ENCODE results near the gene PRR15.

DNA sequence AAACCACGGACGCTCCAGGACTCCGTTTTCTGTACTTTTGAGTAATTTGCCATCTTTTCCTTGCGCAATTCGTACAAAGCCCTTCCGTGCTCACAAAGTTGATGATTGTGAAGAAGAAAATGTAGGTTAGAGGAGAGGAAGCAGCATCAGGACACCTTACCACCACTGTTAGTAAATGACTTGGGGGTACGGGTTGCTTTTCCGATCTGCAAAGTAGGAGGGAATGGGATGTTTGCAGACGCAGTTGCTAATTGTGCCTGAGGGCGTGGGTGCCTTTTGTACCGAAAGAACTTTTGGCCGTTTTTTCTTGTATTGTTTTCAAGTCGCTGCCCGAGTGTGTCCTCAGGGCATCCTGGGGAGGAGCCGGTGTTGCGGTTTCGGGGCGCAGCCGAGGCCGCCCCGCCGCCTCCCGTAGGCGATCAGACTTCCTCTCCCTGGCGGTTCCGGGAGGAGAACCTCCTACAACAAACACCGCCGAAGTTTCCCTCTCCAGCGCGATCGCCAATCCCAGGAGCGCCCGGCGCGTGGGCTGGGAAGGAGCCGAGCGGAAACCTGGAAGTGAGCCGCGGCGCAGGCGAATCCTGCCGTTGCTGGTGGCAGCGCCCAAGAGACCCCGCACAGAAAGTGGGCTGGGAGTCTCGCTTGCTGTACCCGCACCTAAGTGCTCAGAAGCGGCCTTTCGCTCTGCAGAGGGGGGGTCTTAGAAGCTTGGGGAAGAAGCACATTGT lies 1.0 kb downstream of the PRR15 start:
- TF ChIP-seq, protein P1, sequence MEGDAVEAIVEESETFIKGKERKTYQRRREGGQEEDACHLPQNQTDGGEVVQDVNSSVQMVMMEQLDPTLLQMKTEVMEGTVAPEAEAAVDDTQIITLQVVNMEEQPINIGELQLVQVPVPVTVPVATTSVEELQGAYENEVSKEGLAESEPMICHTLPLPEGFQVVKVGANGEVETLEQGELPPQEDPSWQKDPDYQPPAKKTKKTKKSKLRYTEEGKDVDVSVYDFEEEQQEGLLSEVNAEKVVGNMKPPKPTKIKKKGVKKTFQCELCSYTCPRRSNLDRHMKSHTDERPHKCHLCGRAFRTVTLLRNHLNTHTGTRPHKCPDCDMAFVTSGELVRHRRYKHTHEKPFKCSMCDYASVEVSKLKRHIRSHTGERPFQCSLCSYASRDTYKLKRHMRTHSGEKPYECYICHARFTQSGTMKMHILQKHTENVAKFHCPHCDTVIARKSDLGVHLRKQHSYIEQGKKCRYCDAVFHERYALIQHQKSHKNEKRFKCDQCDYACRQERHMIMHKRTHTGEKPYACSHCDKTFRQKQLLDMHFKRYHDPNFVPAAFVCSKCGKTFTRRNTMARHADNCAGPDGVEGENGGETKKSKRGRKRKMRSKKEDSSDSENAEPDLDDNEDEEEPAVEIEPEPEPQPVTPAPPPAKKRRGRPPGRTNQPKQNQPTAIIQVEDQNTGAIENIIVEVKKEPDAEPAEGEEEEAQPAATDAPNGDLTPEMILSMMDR (IDR thresholded peaks at IDR 0.05; ENCODE audit: low read length): no peak
- no peak for TF ChIP-seq EZH2 (IDR thresholded peaks at IDR 0.05; ENCODE audit: borderline replicate concordance, low read length)
